HG03066 (cell line): ENCODE results near the gene LDB2.

ENCODE experiments used
- ATAC-seq: cut with Tn5 transposase; IDR thresholded peaks from one replicate; pipeline ENCODE4 v1.9.1; 2021; ENCODE audit warnings: low read depth; ENCODE audit not compliant: unreplicated experiment

The LDB2 gene

DNA sequence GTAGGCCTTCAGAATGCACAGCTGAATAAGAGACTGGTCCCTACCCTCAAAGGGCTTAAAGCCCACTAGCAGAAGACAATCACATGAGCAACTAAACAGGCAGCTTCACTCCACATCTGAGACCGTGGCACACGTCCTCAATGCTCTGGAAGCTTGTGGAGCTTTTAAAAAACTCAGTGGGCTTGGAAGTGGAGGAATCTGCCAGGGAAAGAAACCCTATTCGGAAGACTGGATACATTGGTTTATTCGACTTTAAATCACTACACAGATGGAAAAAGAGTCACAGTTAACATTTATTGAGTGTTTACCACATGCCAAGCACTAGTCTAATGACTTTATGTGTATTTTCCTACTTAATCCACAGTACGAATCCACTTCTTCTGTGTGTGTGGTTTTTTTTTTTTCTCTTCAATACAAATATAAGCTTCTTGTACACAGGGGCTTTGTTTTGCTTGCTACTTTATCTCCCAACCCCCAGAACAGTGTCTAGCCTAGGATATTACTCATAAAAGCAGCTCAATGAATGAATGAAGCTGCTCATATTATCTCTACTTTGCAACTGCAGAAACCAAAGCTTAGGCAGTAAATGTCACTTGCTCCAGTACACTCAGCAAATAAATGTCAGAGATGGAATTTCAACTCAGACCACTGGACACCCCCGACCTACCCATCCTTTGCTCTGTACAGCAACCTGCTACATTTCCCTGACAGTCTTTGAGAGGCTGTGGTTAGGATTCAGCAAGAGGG lies 137.7 kb downstream of the LDB2 start:
- no peak for ATAC-seq

DNA sequence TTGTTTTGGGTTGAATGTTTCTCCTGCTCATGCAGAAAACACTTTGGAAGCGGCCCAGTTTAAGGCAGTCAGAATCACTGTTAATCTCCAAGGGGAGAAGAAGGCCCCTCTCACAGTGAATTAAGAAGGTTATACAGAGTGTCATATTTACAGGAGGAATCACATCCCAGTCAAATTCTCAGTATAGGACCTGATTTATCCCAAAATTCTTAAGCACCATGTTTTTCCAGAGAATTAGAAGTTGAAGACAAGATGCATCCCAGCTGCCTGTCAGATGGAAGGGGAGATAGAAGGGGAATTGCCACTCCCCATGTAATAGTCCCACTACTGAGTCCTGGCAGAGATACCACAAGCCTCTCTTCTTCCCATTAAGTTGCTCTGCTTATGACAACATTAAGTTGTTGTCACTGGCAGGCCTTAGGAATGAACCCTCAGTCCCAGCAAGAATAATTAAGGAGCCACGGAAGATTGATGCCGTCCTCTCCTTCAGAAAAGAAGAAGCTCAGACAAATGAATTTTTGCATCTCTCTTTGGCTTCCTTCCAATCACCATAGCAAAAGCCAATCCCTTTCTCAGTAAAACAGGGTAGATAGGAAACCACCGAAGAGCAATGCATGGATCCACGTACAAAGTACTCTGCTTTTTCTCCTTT lies 138.4 kb downstream of the LDB2 start:
- ATAC-seq, result no peak

DNA sequence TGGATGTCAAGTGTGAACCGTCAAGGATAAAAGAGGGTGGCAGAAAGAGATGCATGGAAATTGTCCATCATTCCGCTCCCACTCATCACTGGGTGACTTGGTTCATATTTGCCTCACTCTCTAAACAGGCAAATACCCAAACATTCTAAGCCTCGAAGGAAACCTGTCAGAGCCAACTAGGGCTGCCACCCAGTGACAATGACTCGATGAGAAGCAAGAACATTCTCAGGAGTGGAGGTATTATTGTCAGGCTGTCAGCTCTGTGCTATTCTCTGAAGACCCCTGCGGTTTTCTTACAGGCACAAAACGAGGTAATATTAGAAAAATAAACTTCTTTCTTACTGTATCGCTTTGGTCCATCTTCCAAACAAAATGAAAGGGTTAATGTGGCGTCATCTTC lies 139.6 kb downstream of the LDB2 start:
- no peak for ATAC-seq

DNA sequence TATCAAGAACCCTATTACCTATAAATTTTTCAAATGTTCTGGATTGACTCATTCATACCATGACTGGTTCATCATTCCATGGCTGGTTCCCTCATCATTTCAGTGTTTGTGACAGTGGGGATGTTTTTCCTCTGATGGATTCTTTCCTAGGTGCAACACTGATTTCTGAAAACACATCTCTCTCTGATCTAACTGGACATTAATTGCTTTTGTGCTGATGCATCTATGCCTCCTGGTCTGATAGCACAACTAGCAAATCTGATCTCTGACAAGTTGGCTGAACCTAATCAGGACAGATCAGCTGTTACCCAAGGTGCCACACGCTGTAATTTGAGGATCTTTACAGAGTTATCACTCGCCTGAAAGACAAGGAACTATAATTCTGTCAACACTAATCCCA lies 140.2 kb downstream of the LDB2 start:
- ATAC-seq, result no peak

DNA sequence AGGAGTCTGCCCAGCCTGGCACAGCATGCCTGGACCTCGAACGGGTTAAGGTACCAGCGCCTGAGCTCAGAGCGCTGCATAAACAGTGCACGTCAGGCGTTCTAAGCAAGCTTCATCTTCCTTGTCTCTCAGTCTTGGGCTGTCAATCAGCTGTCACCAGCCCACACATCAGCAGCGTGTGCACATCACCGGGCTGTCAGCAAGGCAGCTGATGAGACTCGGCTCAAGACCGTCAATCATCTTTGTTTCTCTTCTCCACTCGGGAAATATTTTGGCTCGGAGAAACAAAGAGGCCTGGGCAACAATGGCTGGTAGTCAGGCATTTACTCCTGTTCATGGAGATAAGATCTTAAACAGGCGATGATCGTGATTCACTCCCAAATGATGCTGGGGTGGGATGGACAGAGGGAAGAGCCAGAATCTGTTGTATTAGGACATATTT lies 141.3 kb downstream of the LDB2 start:
- no peak for ATAC-seq

DNA sequence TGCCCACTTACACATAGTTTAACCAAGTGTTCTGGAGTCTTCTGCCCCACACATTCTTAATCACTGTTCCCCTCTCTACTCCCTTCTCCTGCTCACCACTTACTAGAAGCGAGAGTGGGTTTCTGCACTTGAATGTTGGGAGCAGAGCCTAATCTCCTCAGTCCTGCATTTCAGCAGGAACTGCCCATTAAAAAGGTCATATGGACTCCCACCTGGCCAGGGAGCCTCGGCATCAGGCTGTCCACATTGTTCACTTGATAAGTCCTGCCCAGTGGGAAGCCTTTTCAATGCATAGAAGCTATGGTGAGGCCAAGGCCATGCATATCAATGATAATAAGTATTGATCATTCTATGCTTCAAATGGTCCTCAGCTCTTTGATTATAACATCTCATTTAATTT lies 144.3 kb downstream of the LDB2 start:
- no peak for ATAC-seq

DNA sequence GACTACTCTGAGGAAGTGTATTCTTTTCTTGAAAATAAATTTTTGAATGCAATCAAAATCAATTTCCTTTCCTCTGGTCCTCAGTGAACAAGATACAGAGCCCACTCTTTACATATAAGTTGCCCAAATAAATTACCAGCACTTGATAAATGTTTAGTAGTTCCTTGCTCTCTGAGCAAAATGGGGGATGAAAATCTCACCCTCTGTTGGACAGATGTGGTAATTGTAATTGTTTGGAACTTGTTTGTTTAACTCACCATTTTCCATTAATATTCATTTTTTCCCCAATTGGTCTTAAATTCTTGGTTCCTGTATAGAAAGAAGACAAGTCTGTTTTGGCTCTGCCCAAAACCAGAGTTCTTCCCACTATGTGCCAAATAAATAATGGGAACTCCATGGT lies 146.3 kb downstream of the LDB2 start:
- ATAC-seq, result no peak

DNA sequence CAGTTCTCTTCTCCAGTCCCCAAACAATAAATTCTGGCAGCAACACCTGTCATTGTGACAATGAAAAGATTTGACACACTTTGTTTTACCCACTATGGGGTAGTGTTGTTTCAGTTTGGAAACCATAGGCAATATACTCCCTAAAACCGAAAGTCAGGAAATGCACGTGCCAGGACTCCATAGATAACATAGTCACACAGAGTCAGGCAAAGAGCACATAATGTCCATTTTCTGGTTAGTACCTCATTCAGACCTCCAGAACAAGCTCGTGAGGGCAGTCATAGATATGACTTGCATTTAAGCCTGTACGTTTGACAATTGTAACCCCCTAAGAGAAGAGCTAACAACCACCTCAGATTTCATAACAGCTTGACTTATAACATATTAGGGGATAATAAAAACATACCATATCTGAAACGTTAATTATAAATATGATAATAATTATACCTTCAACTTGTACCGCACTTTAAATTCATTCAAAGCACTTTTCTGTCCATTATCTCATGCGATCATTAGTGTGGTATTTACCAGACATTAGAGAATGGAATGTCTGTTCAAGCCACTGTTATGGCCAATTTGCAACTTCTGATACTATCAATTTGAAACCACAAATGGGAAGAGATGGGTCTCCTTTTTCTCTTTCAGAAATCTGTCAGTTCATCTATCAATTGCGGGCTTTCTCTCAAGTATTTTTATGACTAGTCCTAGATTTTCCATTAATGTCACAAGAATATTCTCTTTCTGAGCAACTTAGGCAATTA lies 147.4 kb downstream of the LDB2 start:
- no peak for ATAC-seq

DNA sequence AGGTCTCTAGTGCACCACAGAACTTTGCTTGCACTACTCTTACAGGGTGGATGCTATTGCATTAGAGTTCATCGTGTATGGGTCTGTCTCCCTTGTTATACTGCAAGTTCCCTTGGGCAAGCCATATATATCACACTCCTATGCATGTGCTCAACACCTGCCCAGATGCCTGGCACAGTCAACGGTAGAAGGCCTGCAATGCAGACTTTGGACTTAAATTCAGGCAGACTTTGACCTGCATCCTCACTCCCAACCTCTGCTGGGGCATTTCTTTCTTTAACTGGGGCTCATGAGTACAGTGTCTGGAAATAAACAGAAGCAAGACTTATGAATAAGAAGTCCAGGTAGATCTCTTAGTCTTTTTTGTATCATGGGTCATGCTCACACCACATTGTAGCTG lies 148.2 kb downstream of the LDB2 start:
- no peak for ATAC-seq

DNA sequence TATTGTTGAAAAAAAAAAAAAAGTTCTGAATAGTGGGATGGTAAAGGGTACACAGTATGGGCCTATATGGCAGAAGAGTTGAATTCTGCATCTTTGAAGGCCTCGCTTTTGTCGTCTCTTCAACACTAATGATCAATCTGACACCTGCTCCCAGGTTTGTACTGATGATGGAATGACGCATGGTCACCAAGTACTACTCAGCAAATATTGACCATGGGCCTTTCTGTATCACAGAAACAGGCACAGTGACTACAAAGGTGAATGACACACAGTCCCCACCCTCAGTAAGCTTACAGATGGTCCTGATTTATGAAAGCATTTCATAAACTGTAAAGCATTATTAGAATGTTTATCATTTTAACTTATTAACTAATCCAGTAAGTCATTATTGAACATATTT lies 152.6 kb downstream of the LDB2 start:
- no peak for ATAC-seq

DNA sequence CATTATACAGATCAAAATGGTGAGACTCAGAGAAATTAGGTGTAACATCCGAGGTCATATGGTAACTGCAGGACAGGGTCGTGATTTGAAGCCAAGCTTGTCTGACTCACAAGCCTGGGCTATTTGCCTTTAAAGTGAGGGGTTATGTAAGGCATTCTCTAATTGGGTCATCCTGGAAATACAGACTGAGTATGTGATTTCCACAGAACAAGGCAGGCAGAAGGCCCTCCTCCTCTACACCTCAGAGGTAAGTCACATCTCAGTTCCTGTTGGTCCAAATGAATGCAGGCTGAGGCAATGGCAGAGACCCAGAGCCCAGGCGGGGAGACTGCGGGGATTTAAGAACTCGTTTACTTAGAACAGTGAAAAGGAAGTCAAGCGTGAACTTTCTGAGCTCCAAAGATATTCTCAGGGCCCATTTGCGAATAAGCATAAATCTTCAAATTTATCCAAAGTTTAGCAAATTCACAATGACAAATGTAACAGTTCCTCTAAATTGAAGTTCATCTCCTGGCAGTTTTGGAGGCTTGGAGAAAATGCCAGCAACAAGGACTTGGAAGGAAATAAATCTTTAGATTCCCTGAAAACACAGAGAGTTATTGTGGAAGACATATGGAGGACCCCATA lies 153.3 kb downstream of the LDB2 start:
- ATAC-seq, result no peak

DNA sequence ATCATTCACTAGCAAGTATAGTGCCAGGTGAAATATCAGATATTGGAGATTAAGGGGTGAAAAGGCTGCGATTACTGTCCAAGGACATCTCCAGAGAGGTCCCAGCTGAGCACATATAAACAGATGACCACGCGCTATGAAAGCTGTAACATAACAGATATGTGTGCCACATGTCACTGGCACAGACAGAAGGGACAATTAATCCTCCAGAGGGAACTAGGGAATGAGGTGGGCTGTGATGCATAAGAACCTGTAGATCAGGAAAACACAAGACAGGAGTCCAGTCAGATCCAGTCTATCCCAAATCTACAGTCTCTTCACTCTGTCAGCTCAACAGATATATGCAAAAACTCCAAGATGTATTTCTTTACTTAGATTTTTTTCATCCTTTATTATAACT lies 157.2 kb downstream of the LDB2 start:
- no peak for ATAC-seq

DNA sequence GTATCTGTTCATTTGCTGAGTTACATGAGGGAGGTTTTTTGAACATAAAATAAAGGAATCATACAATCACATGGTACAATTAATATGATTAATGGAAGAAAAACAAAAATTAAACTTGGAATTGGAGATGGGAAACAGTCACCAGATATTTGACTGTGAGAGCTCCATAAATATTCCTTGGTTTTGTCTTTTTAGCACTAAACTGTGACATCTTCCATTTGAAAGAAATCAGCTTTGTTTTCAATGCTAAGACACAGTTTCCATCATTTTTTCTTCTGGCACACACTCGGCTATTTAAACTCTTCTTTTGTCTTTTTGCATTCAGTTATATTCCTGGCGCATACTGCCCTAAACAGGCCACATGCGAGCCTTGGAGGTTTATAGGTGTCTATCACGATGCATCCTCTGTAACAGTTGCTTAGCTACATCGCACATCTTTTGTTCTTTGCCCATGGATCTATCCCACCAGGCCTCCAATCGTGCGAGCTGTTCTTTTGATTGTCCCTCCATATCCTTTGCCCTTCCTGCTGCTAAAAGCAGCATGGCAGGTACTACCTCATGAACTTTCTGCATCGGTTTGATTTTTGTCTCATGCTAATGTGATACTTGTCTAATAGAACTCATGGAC lies 158.3 kb downstream of the LDB2 start:
- ATAC-seq, result no peak

DNA sequence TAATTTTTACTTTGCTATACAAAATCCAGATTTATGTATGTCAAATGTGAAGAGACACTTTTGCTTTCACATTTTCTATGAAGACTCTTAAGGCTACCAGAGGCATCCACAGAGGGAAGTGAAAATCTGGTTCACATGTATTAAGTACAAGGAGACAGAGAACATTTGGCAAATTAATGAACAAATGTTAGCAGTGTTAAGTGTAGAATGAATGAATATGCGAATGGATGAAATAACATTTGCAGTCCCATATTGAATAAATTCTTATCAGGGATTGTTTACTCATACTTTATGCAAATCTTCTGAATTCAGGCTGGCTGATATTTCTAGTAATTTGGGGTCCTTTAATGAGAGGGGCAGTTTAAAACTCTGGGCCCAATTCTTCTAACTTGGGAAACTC lies 159.9 kb downstream of the LDB2 start:
- no peak for ATAC-seq

DNA sequence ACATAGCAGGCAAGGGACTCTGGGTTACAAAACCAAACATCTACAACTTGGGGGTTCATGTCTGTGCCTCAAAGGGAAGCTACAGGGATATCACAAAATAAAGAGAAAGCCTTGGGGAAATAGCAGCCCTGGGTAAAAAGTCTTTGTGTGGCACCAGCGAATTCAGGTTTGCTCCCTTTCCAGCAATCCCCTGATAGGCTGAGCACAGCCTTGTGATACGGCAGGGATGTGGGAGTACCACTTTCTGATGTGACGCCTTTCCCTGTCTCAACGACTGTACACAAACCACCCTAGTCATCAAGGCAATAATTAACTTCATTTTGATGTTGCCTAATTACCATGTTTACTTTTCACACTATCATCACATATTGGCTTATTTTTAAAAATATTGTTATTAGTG lies 164.9 kb downstream of the LDB2 start:
- no peak for ATAC-seq

DNA sequence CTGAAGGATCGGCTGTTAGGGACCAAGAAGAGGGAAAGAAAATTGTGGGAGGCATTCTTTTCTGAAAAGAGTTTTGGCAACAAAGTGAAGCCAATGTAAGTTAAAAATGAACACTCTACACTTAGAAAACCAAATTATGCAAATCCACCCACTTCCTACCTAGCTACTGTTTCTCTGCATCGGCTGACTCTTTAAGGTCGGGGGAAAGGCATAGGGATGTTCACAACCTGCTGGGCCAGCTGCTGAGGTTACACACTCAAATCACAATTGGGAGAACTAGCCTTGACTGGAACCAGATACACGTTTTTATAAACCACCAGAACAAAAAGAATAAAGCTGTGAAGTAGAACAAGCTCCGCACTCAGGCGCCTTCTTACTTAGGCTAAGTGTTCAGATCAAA lies 165.7 kb downstream of the LDB2 start:
- no peak for ATAC-seq

DNA sequence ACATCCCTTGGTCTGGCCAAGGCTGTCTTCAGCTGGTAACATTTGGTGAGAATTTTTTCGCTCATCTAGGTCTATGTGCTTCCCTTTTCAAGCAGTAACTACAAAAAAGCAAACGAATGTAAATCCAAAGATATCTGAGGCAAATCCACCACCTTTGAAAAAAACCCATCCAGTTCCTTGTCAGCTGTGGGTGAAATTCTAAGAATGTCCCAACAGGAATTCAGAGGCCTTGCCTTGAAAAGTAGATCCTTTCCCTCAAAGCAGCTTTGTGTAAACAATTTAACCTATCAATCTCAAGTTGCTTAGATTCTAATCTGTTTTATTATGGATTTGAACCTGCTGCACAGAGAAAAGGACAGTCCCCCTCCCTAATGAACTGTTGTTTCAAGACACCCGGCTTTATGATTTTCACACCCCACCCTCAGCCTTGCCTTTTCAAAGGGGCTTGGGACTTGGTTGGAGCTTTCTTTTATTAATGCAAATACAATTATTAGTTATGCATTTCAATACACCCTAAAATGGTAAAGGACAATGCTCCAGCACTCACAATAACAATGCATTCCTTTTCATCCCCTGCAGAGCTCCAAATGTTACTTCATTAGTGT lies 166.6 kb downstream of the LDB2 start:
- no peak for ATAC-seq

DNA sequence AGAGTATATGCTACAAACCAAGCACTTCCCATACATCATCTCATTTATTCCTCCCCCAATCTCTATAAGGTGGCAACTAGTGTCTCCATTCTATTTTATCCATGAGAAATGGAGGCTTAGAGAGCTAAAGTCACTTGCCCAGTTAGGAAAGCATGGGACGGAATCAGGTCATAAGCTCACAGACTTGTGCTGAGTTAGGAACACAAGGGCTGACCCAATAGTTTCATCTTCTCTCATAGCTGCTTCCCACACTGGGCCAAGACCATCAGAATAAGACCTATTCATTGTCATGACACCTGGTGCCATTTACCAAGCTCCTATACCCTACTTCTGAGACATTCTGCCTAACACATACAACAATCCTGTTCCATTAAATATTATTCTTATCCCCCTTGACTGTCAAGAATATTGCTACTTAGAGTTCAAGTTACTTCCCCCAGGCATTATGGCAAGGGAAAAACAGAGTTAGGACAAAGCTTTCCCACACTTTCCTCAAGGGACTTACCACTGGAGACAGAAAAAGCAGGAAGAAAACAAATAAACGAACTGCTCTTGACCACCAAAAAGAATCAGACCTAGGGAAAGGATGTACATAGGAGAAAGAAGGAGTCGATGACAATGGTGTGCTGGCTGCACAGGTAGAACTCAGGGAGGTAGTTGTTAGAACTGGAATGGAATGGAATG lies 167.8 kb downstream of the LDB2 start:
- no peak for ATAC-seq

DNA sequence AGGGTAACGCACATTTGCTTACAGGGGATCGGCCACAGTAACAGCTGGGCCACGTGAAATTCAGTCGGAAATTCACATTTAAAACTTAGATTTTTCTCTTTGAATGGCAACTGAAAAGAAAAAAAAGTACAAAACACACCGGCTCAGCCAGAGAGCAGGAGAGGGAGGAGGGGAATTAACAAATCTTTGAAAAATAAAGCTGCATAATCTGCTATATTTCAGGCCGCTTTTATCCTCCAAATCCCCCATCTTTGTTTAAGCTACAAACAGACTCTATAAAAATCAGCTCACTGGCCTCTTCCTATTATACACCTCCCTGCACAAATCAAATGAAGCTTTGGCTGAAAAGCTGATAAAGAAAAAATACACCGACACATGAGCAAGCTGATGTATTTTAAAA lies 169.1 kb downstream of the LDB2 start:
- ATAC-seq, result no peak

DNA sequence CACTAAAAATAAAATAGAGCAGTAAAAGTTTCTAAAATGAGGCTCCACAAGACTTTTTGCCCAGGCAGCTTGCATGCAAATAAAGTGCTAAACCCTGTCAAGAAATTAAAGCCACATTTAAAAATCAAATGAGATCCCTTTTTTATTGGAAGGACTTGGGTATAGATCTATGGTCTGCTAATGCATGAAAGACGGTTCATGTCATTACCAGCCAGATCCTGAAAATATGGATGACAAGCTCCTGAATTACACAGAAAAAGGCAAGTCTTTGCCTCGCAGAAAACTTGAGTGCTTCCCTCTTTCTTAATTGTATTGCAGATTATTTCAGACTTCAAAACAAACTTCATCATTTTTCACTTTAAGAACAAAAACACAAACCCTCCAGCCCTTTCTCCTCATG lies 169.6 kb downstream of the LDB2 start:
- ATAC-seq, result no peak
